ENCODE results near the gene CDH12.

Gene CDH12

DNA sequence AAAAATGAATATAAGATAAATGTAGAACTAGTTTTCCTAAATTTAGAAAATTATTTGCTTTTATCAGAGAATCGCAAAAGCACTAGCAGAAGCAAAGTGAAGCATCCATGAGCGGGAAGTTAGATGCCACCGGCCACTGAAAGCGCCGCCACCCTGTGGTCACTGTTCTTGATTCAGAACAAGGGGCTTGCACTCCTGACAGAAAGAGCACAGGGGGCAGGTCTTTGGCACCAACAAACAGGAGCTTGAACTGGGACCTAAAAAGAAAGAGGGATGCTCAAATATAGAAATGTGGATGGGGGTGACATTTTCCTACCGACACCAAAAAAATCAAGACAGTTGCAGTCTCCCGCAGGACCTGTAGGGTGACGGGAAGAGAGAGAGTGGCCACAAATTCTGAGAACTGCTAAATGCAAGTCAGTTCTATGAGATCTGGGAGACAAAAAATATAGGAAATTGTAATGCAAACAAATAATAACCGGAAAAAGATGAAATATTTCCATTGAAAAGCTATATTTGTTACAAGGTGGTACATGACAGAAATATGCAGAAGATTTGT lies 144.3 kb downstream of the CDH12 start:
- DNase-seq (ENCODE audit: low read depth) = no peak
- TF ChIP-seq CTCF (conservative IDR thresholded peaks at IDR 0.05; ENCODE audit: low read depth, low read length) = no peak
- no peak overlapping the region for H3K4me3 ChIP-seq (ENCODE audit: low read length)

GRCh38 chr5:22706901-22707300 lies 146.2 kb downstream of the CDH12 start:
- no peak for DNase-seq (ENCODE audit: low read depth)
- no peak for TF ChIP-seq CTCF (conservative IDR thresholded peaks at IDR 0.05; ENCODE audit: low read depth, low read length)

GRCh38 chr5:22699319-22699718 lies 153.8 kb downstream of the CDH12 start:
- H3K4me3 ChIP-seq (ENCODE audit: low read length) = no peak overlapping the region
- no peak for TF ChIP-seq CTCF (conservative IDR thresholded peaks at IDR 0.05; ENCODE audit: low read depth, low read length)
- no peak for DNase-seq (ENCODE audit: low read depth)

More at GRCh38 chr5:22706901-22707300, 146.2 kb downstream of the CDH12 start:
- no peak overlapping the region for H3K4me3 ChIP-seq (ENCODE audit: low read length)

DNA sequence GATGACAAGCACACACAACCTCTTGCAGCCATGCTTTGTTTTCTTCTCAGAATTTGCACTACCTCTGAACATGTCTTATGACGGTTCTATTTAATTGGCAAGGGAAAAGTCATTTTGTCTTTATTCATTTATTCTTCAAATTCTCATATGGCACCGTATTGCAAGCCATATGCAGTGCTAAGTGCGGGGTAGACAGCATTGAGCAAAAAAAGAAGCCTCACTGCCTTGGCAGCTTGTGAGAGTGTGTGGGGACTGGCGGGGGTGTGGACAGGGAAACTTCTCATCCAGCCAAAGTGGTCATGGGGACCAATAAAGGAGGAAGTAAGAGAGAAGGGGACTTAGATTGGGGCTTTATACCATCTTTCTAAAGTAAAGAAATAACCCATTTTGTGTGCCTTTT lies 160.0 kb downstream of the CDH12 start:
- H3K4me3 ChIP-seq (ENCODE audit: low read length) = no peak overlapping the region
- TF ChIP-seq CTCF (conservative IDR thresholded peaks at IDR 0.05; ENCODE audit: low read depth, low read length) = no peak
- no peak for DNase-seq (ENCODE audit: low read depth)

- no peak for TF ChIP-seq CTCF (conservative IDR thresholded peaks at IDR 0.05; ENCODE audit: low read depth, low read length)
- DNase-seq (ENCODE audit: low read depth) = no peak
- no peak overlapping the region for H3K4me3 ChIP-seq (ENCODE audit: low read length)
Observed at GRCh38 chr5:22683050-22683449, 170.1 kb downstream of the CDH12 start.

DNA sequence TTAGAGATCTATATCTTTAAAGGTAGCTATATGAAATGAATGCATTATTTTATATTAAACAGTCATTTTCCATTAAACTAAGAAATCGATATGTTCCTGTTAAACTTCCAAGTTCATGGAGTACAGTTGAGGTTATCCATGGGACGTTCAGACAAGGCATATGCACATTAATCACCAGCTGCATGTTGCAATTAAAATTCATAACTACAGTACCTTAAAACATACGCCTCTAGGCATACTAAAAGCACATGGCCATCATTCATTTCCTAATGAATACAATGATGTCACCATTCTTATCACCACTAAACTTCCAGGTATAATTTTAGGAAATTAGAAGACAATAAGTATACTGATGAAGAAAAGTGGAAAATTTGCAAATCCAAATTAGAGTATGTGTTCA lies 174.3 kb downstream of the CDH12 start:
- no peak for DNase-seq (ENCODE audit: low read depth)
- no peak for TF ChIP-seq CTCF (conservative IDR thresholded peaks at IDR 0.05; ENCODE audit: low read depth, low read length)
- H3K4me3 ChIP-seq (ENCODE audit: low read length) = no peak overlapping the region

DNA sequence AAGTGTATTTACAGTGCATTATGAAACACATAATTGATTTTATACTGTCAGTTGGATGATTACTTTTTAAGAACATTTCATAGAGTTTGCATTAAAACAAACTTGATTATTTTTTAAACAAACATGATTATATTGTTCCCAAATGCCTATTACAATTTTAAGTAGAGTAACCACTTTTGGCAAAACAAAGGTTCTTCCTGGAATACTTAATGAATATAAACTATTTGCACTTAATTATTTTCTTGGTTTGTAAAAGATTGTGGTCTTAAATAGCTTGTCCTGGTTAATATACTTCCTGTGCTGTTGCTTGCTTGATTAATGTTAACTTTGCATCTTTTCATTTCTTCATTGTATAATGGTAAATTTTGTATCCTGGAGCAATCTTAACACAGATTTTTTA lies 180.0 kb downstream of the CDH12 start:
- H3K4me3 ChIP-seq (ENCODE audit: low read length) = no peak overlapping the region
- no peak for TF ChIP-seq CTCF (conservative IDR thresholded peaks at IDR 0.05; ENCODE audit: low read depth, low read length)
- no peak for DNase-seq (ENCODE audit: low read depth)

All from retinal pigment epithelial cell (primary cell).